ENCODE results near the gene AMER2. TPM values are rescaled to one million over a fixed set of nuclear protein-coding genes. Genes with fewer than 3 reads are reported as not detected.

The AMER2 gene
- total and polyA plus RNA-seq, 2 donors (not counting 1 experiment from before 2014, with no cell fraction given), result not detected

- Mint-ChIP-seq H3K4me1 (no peaks in the 10 kb centered on the region), H3K27ac (no peak overlapping the region), H3K9me3 (ENCODE audit: insufficient read depth) (no peaks in the 10 kb centered on the region), H3K4me3 (no peak overlapping the region), H3K27me3 (peaks cover 31% of the 10 kb centered on the region)
- no peaks in the 10 kb centered on the region for H3K36me3 ChIP-seq (replicated peaks in 1 of 2; ENCODE audit: control extremely low read depth in 1 of 2, control insufficient read depth in 1 of 2, extremely low read depth in 1 of 2, insufficient read depth in 2 of 2, low read length in 1 of 2)
- no CpG with 5 or more reads among the region's 3 CpGs for WGBS (ENCODE audit: insufficient coverage)
- no peak overlapping the region for H3K9ac ChIP-seq (ENCODE audit: low read length)
- no peaks in the 10 kb centered on the region for H4K20me1 ChIP-seq (ENCODE audit: control insufficient read depth, insufficient read depth, low read length, poor library complexity, severe bottlenecking)
- no peak for DNase-seq
- no peaks in the 10 kb centered on the region for H3K4me1 ChIP-seq (ENCODE audit: control insufficient read depth in 2 of 2, insufficient read depth in 2 of 2, low read length in 2 of 2)
- intact Hi-C loops (cut with micrococcal nuclease), result no loop called here
- CTCF ChIA-PET, result interaction anchor here (1.1 to 1.8 kb wide), 3 partner anchors 10 to 107 kb away, joined by 4 to 6 read pairs (median 5); no protein-coding TSS in a partner anchor
- no peak overlapping the region for H3K4me2 ChIP-seq (replicated peaks; ENCODE audit: low read depth, low read length, poor library complexity, severe bottlenecking)
- TF ChIP-seq CTCF (IDR thresholded peaks at IDR 0.05) (no peak), EZH2 (IDR thresholded peaks at IDR 0.05; ENCODE audit: borderline replicate concordance, insufficient read depth, low read depth, low read length, poor library complexity, severe bottlenecking) (no peak)
- no peak overlapping the region for H3K4me3 ChIP-seq (ENCODE audit: control extremely low read depth in 1 of 5, extremely low read depth in 1 of 5, insufficient read depth in 1 of 5, low read depth in 2 of 5, low read length in 4 of 5)
- POLR2A ChIA-PET, result no interaction called here
- no peaks in the 10 kb centered on the region for H3K9me3 ChIP-seq (ENCODE audit: control extremely low read depth in 1 of 3, control insufficient read depth in 2 of 3, insufficient read depth in 1 of 3, low read length in 2 of 3)
- H3K27ac ChIP-seq (ENCODE audit: low read length in 2 of 2), result no peak overlapping the region
- H3K27me3 ChIP-seq (replicated peaks in 1 of 4; ENCODE audit: control extremely low read depth in 1 of 4, control insufficient read depth in 3 of 4, insufficient read depth in 4 of 4, low read length in 3 of 4), result peaks cover 0 to 15% (median 1%) of the 10 kb centered on the region in 4 experiments
- H3K79me2 ChIP-seq (ENCODE audit: control insufficient read depth, insufficient read depth, low read length), result no peaks in the 10 kb centered on the region
- no peak for ATAC-seq (ENCODE audit: low read depth)
- H2AFZ ChIP-seq (ENCODE audit: insufficient read depth, low read depth, low read length, poor library complexity, severe bottlenecking), result no peak overlapping the region
These were observed 59.3 kb downstream of the AMER2 start for GRCh38 chr13:25112695-25113255.

Small RNAs within 50 kb of the gene (small RNA-seq; reads per million reads assigned to genes)
- gene AL359757.1 (ENCODE audit: insufficient read length, low read depth, low replicate concordance) (not detected), gene AL359757.2 (ENCODE audit: insufficient read length, low read depth, low replicate concordance) (not detected)

Other genes with a start within 250 kb of the AMER2 start
- gene PABPC3, start 76.2 kb downstream of the AMER2 start, total RNA-seq, result 0.10 and 0.36 TPM in 2 replicates
- 0.06 and 0.16 TPM in 2 replicates for gene PABPC3, start 76.2 kb downstream of the AMER2 start, polyA plus RNA-seq
- gene MTMR6, start 115.2 kb upstream of the AMER2 start, total RNA-seq, result 21.4 and 22.1 TPM in 2 replicates
- 3.7 and 15.4 TPM in 2 replicates for gene MTMR6, start 115.2 kb upstream of the AMER2 start, polyA plus RNA-seq
- 41.0 and 41.7 TPM in 2 replicates for gene NUP58, start 129.3 kb upstream of the AMER2 start, total RNA-seq
- gene NUP58, start 129.3 kb upstream of the AMER2 start, polyA plus RNA-seq, result 11.8 and 18.6 TPM in 2 replicates
- gene ATP8A2, start 199.7 kb upstream of the AMER2 start, total RNA-seq, result 0.36 TPM in 1 of 2 replicates, not detected in the other
- not detected in 2 replicates for gene ATP8A2, start 199.7 kb upstream of the AMER2 start, polyA plus RNA-seq

All from B cell (primary cell).